Suppressor macrophage treated with lipopolysaccharide for 4 hours (primary cell): ENCODE data around the gene MAGEB5.
"Not testable (repeated sequence)": the region's sequence is repeated elsewhere in the genome, so short reads cannot be mapped to it uniquely, and the experiment has no call there.

Source experiments
- DNase-seq: peaks from one replicate; pipeline ENCODE4 v3.0.0-alpha.2; 2020

Gene MAGEB5, protein sequence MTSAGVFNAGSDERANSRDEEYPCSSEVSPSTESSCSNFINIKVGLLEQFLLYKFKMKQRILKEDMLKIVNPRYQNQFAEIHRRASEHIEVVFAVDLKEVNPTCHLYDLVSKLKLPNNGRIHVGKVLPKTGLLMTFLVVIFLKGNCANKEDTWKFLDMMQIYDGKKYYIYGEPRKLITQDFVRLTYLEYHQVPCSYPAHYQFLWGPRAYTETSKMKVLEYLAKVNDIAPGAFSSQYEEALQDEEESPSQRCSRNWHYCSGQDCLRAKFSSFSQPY

GRCh38 chrX:26215869-26216268 lies at the start of gene MAGEB5:
MAGEB5 (plus strand) TSS chrX:26216169; CDS start chrX:26217302, 1,133 bp downstream.
- DNase-seq, result no peak

GRCh38 chrX:26192204-26192603 lies 23.8 kb upstream of the MAGEB5 start, which contains the start of gene MAGEB6:
MAGEB6 (plus strand) TSS chrX:26192440; CDS start chrX:26193847, 1,407 bp downstream.
- no peak for DNase-seq

DNA sequence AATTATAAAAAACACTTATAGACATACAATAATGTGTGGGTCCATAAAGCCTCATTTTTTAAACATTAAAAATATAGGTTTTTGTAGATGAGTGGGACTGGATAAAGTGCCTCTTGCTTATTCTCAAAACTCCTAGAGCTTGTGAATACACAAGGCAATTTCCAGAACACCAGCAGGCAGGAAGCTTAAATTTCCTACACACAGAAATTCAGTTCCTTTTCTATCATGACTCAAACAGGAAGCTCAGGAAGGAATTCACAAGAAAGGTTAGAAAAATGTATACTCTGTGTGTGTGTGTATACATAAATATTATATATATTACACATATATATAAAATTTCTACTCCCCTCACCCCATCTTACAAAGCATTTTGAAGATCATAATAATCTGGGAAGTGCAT lies 12.4 kb upstream of the MAGEB5 start:
- DNase-seq, result no peak

DNA sequence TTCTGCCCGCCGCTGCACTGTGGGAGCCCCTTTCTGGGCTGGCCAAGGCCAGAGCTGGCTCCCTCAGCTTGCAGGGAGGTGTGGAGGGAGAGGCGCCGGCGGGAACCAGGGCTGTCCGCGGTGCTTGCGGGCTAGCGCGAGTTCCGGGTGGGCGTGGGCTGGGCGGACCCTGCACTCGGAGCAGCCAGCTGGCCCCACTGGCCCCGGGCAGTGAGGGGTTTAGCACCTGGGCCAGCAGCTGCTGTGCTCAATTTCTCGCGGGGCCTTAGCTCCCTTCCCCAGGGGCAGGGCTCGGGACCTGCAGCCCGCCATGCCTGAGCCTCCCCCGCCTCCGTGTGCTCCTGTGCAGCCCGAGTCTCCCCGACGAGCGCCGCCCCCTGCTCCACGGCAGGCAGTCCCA lies 11.3 kb upstream of the MAGEB5 start:
- DNase-seq, result not testable (repeated sequence)

- no peak for DNase-seq
Observed at GRCh38 chrX:26208012-26208411, 8.0 kb upstream of the MAGEB5 start.

DNA sequence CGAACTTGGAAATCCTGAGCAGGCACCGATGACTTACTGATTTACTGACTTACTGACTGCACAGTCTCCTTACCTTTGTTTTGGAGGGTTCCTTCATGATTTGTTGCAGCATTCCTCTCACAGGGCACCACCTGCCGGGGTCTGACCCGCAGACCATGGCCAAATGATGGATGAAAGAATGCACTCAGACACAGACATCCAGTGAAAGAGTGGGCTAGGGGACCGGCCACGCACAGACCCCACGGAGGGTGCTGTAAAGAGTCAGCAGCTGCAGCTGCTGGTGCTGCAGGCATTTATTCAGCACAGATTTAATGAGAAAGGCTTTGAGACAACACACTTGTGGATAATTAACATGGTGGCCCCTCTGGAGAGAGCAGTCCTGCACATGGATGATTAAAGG lies 3.4 kb downstream of the MAGEB5 start:
- DNase-seq, result no peak

- DNase-seq, result no peak
Observed at GRCh38 chrX:26234177-26234576, 18.2 kb downstream of the MAGEB5 start.

- no peak for DNase-seq
Observed at GRCh38 chrX:26253526-26253925, 37.6 kb downstream of the MAGEB5 start.

DNA sequence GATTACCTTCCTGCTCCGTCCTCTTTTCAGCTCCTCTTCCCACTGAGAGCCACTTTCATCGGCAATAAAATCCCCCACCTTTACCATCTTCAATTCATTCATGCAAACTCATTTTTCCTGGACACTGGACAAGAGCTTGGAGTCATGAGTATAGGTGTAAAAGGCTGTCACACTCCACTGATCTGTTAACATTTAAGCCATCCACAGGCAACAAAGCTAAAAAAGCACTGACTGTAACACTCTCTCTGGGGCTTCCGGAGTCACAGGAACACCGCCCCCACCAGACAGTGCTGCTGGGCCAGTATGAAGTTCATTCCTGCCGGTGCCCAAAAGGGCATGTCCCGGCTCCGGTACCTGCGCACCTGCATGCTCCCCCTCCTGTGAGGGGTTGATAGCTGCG lies 38.5 kb downstream of the MAGEB5 start:
- DNase-seq, result no peak

DNA sequence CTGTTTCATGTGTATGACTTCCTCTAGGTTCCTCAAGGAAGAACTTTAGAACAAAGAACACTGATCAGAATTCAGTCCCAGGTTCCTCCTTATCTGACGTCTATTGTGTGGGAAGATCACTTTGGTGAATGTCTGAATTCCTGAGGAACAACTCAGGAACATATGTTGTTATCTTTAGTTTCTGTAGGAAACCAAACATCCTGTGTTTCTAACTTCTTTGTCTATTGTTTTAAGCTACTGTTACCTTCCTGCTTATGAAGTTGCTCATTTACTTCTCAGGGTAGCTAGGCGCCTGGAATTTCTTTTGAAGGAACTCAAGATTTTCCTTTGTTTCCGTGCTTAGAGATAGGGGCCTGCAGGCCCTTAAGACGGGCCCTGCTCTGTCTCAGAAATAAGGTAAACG lies 46.2 kb downstream of the MAGEB5 start:
- DNase-seq, result no peak
